C4-2B (cell line): ENCODE data around the gene HK1.

Source experiments
- CTCF ChIP-seq: fragments of 450-650 bp; conservative IDR thresholded peaks from 2 replicates; pipeline ENCODE4 v1.5.1; 2017; ENCODE audit warnings: mild to moderate bottlenecking
- ZFX ChIP-seq: fragments of 450-650 bp; IDR thresholded peaks from 2 replicates; pipeline ENCODE4 v1.6.1; 2017

DNA sequence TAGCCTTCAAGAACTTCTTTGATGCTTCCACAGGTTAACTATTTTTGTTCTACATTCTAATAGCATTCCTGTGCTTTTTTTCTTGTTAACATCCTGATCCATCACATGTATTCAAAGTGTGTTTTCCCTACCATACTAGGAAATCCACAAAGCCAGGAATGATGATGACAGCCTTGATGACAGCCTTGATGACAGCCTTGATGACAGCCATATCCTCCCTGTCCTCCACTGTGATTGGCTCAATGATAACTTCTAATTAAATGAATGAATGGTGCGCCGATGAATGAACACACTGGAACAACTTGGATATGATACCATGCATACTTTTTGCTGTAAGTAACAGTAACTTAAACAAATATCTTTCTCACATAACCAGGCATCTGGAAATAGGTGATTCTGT, 146.7 kb downstream of the HK1 start:
- TF ChIP-seq CTCF (no peak), ZFX (no peak)
